Activated naive CD4-positive, alpha-beta T cell treated with anti-CD3 and anti-CD28 coated beads, Interleukin-2, amount 10 ng/mL, durations not matched to agents 7 days and 5 days (primary cell): ENCODE data around the gene KIF25.

ENCODE experiments used
- CTCF ChIA-PET: fragments of 350-600 bp; sonication (Branson Sonifier 250); formaldehyde crosslinking; loops from one replicate; lab custom pipeline; 2021; ENCODE audit warnings: antibody characterized with exemption; lab: Charles Lee
- DNase-seq: peaks from one replicate; pipeline ENCODE4 v3.0.0-alpha.2; 2020
- H3K27ac Mint-ChIP-seq: one replicate; pipeline ENCODE4 v1.8.0; 2021; ENCODE audit warnings: mild to moderate bottlenecking, moderate library complexity, mixed read lengths
- H3K27me3 Mint-ChIP-seq: one replicate; pipeline ENCODE4 v1.8.0; 2021; ENCODE audit warnings: mild to moderate bottlenecking, mixed read lengths
- H3K36me3 Mint-ChIP-seq: one replicate; pipeline ENCODE4 v1.8.0; 2021; ENCODE audit warnings: mixed read lengths
- H3K4me1 Mint-ChIP-seq: one replicate; pipeline ENCODE4 v1.8.0; 2021; ENCODE audit warnings: mixed read lengths
- H3K4me3 Mint-ChIP-seq: one replicate; pipeline ENCODE4 v1.8.0; 2021; ENCODE audit warnings: mild to moderate bottlenecking, moderate library complexity, mixed read lengths
- H3K9me3 Mint-ChIP-seq: one replicate; pipeline ENCODE4 v1.8.0; 2021; ENCODE audit warnings: mixed read lengths

The KIF25 gene

DNA sequence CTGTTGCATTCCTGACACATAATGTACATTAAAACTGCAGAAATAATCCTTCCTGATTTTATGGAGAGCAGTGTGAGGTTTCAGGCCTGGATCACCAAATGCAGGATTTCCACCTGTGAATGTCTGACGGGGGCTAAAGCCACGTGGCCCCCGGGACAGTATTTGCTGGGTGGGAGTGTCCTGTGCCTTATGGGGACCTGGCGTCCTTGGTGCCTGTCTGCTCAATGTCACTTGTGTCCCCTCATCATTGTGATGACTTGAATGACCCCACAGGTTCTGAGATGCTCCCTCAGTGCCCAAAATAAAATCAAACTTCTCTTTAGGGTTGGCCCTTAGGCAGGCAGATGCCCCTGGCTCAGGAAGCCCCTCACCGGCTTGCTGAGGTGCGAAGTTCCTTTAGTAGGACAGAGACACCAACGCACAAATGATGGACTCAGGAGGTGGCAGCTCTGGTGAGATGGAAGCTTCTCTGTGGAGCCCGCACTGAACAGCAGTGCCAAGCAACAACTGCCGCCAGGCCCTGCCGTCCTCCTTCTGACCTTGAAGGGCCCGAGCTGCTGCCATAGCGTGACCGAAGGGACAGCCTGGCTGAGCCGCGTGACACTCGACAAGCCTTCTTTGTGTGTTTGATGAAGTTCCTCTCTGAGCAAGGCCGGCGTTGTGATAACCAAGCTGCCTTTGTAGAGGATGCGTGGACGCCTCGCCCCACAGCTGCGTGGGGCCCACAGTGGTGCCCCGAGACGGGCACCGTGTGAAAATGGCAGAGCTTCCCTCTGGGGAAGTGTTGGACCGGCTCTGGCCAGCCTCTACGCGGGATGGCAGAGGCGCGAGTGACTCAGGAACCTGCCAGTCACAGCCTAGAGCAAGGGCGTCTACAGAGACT lies 50.6 kb downstream of the KIF25 start:
- Mint-ChIP-seq H3K4me3 (no peak overlapping the region), H3K9me3 (no peaks in the 10 kb centered on the region), H3K27me3 (no peaks in the 10 kb centered on the region), H3K27ac (no peak overlapping the region), H3K4me1 (no peaks in the 10 kb centered on the region), H3K36me3 (no peaks in the 10 kb centered on the region)
- CTCF ChIA-PET, result no interaction called here
- no peak for DNase-seq

DNA sequence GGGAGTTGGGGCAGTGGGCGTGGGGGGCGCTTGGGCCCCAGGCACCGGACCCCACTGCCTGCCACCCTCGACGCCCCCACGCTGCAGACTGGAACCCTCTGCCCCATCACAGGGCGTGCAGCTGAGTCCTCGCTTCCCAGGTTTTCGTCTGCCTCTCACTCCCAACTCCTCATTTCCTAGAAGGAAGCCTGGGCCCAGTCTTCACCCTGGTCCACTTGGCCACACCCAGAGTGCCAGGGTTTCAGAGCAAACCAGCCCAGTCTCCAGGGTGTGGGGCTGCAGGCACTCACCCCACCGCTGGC lies 51.2 kb downstream of the KIF25 start:
- CTCF ChIA-PET, result no interaction called here
- H3K36me3 Mint-ChIP-seq, result no peaks in the 10 kb centered on the region
- no peaks in the 10 kb centered on the region for H3K27me3 Mint-ChIP-seq
- no peaks in the 10 kb centered on the region for H3K4me1 Mint-ChIP-seq
- DNase-seq, result no peak
- H3K9me3 Mint-ChIP-seq, result no peaks in the 10 kb centered on the region
- H3K4me3 Mint-ChIP-seq, result no peak overlapping the region
- H3K27ac Mint-ChIP-seq, result no peak overlapping the region

DNA sequence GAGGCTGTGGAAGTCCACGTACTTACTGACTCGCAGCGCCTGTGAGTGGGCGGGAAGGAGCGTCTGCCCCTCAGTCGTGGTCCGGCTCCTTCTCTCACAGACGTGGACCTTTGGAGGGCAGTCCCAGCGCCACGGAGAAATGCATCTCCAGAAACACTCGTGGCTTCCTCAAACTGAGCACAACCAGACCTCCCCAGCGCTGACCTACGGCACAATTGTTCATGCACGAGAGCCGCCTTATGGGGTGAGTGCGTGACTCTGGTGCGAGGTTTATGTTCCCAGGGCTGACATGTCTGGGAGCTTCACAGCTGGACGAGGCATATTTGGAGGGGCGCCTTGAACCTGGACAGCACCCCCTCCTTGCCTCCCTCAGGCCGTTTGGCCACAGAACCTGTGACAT lies 51.8 kb downstream of the KIF25 start:
- Mint-ChIP-seq H3K4me1 (no peaks in the 10 kb centered on the region), H3K27me3 (no peaks in the 10 kb centered on the region), H3K4me3 (no peak overlapping the region), H3K27ac (no peak overlapping the region), H3K36me3 (no peaks in the 10 kb centered on the region), H3K9me3 (no peaks in the 10 kb centered on the region)
- no peak for DNase-seq
- CTCF ChIA-PET, result no interaction called here

DNA sequence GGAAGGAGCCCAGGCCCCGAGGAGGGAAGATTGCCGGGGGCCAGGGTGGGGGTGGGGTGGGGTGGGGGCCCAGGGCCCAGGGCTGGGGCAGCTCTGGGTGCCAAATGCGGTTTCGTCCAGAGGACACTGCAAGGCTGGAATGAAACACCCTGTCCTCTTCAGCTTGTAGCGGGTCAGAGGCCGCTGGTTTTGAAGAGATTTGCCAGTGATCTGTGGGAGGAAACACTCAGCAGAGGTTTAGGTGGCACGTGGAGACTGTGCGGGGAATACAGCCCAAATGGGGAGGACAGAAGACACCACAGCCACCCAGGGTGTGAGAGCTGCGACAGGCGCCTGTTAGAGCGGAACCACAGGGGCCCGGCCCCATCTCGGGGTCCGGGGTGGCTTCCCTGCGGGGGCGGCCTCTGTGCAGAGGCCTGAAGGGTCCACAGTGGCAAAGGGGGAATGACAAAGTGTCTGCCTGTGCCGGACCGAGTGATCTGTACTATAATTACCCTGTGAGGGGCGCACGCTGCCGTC lies 52.3 kb downstream of the KIF25 start:
- no peaks in the 10 kb centered on the region for H3K27me3 Mint-ChIP-seq
- CTCF ChIA-PET, result no interaction called here
- no peak overlapping the region for H3K27ac Mint-ChIP-seq
- H3K4me1 Mint-ChIP-seq, result no peaks in the 10 kb centered on the region
- no peaks in the 10 kb centered on the region for H3K9me3 Mint-ChIP-seq
- DNase-seq, result no peak
- H3K4me3 Mint-ChIP-seq, result no peak overlapping the region
- H3K36me3 Mint-ChIP-seq, result no peaks in the 10 kb centered on the region

DNA sequence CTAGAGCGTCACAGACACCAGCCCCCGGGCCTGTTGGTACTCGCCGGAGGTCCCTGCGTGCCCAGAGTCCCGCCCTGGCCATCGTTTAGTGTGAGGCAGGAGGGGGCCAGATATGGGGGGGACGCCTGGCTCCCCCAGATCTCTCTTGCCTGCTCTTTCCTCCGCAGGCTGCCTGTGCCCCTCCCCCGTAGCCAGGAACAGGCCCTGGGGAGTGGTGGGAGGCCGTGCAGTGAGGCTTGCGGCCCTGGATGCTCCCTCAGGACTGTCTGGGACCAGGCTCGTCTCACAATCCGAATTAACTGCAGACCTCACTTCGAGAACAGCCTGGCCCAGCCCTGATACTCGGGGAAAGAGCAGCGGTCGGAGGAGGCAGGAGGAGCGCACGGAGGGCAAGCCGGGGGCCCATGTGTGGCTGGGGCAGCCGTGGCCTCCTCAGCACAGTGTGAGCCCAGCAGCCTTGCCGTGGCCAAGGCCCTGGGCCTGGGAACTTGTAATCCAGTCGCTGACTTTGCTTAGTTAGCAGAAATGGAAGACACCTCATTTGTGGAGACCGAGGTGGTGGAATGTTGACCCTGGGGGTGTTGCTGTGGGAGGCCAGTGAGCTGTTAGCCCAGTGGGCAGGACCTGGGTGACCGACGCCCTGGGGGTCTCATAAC lies 52.9 kb downstream of the KIF25 start:
- Mint-ChIP-seq H3K36me3 (no peaks in the 10 kb centered on the region), H3K4me3 (no peak overlapping the region), H3K27me3 (no peaks in the 10 kb centered on the region), H3K4me1 (no peaks in the 10 kb centered on the region), H3K27ac (no peak overlapping the region), H3K9me3 (no peaks in the 10 kb centered on the region)
- no peak for DNase-seq
- CTCF ChIA-PET, result no interaction called here

DNA sequence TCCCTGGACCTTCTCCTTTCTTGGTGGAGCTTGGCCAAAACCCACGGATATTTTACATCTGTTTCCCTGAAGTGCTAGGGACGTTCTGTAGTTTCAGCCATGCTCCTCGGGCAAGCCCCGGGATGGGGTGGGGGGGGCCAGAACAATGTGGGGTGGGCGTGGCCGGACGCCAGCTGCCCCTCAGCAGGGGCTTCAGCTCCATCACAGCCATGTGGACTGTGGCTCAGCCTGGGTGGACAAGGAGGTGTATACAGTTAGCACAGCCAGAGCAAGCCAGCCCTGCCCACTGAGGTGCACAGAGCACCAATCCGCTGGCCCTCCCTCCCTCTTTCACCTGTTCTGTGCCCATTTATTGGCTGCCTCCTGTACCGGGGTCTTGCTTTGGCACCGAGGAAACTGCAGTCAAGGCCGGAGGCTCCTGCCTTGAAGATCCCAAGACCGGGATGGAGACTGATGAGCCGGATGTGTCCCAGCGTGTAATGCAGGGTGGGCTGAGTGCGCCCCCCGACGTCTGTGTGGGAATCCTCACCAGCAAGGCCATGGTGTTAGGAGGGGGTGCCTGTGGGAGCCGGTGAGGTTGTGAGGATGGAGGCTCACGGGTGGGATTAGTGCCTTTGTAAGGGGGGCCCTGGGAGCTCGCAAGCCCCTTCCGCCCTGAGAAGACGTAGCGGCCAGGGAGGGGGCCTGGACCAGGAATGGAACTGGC lies 53.6 kb downstream of the KIF25 start:
- H3K4me1 Mint-ChIP-seq, result no peaks in the 10 kb centered on the region
- H3K4me3 Mint-ChIP-seq, result no peak overlapping the region
- no peaks in the 10 kb centered on the region for H3K36me3 Mint-ChIP-seq
- no peak for DNase-seq
- no peaks in the 10 kb centered on the region for H3K27me3 Mint-ChIP-seq
- no peaks in the 10 kb centered on the region for H3K9me3 Mint-ChIP-seq
- H3K27ac Mint-ChIP-seq, result no peak overlapping the region
- CTCF ChIA-PET, result no interaction called here

DNA sequence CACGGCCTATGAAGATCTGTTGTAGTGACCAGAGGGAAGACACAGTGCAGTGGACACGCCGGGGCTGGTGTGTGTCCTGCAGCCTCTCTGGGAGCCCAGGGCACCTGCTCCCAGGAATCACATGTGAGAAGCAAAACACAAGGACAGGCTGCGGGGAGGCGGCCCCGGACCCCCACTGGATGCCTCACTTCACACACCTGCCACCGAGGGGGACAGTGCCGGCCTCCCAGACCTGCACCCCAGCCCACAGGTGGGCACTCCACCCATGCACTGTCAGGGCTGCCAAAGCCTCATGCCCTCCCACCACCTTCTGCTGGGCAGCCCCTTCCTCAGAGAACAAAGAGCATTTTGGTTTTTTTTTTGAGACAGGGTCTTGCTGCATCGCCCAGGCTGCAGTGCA lies 54.2 kb downstream of the KIF25 start:
- Mint-ChIP-seq H3K27ac (no peak overlapping the region), H3K4me3 (no peak overlapping the region), H3K36me3 (no peaks in the 10 kb centered on the region), H3K9me3 (no peaks in the 10 kb centered on the region), H3K27me3 (no peaks in the 10 kb centered on the region), H3K4me1 (no peaks in the 10 kb centered on the region)
- CTCF ChIA-PET, result no interaction called here
- peak; percentile 9 for DNase-seq

DNA sequence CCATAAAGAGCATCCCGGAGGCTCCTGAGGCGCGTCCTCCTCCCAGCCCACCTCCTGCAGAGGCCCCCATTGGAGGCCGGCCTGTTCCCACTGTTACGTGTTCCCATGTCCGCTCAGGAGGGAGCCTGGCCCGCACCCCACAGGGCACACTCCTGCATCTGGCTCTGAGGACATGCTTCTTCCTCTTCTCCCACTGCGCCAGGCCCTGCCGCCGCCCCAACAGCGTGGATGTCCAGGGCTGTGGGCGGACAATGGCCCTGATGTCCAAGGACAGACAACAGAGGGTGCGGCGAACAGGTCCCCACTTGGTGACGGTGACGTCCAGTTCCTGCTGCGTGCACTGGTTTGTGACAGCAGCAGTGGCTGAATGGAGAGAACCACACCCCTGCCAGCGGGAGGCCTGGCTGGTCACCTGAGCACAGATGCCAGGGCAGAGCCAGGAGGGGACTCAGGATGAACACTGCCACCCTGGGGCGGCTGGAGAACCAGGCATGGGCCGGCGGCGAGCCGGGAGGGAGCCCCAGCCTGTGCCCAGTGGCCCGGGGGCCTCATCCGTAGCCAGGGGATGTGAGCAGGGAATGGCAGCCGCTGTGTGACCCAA lies 54.9 kb downstream of the KIF25 start:
- H3K27ac Mint-ChIP-seq, result no peak overlapping the region
- H3K4me1 Mint-ChIP-seq, result no peaks in the 10 kb centered on the region
- no peaks in the 10 kb centered on the region for H3K9me3 Mint-ChIP-seq
- no peak overlapping the region for H3K4me3 Mint-ChIP-seq
- no peaks in the 10 kb centered on the region for H3K27me3 Mint-ChIP-seq
- CTCF ChIA-PET, result no interaction called here
- DNase-seq, result peak; percentile 11
- H3K36me3 Mint-ChIP-seq, result no peaks in the 10 kb centered on the region

DNA sequence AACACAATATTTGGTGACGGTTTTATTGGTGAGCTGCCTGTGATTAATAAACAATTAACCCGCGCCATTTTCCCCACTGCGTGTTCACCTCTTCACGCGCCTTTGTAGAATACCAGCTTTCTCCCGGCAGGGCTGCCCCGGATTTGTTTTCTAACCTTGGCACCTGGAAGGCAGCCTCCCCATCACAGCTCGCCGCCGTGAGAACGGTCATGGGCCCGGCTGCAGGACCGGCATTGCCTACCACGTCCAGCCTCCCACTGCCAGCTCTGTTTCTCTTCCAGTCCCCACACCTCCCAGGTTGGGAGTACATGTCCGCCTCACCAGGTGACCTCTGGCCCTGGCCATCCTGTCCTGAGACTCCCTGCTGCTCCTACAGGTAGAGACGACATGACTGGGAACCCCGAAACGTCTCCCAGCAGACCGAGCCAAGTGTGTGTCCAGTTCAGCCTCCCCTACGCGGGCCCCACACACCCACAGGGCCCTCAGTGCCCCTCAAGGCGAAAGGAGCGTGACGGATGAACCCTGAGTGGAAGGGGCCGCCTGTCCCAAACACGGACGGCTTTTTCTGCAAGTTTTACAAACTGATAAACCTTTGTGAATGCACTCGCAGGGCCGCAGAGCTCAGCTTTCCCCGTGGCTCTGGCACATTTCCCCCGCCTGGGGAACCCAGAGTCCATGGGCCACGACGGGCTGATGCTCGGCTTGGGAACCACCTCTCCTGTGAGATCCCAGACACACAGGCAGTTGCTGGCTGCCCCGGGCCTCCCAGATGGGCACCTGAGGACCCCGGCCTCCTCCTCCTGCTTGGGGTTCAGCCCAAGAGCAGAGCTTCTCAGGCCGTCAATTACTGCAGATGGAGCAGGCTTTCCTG lies 55.9 kb downstream of the KIF25 start:
- DNase-seq, result no peak
- no peaks in the 10 kb centered on the region for H3K27me3 Mint-ChIP-seq
- CTCF ChIA-PET, result no interaction called here
- no peaks in the 10 kb centered on the region for H3K9me3 Mint-ChIP-seq
- H3K27ac Mint-ChIP-seq, result no peak overlapping the region
- no peaks in the 10 kb centered on the region for H3K36me3 Mint-ChIP-seq
- no peaks in the 10 kb centered on the region for H3K4me1 Mint-ChIP-seq
- H3K4me3 Mint-ChIP-seq, result no peak overlapping the region

DNA sequence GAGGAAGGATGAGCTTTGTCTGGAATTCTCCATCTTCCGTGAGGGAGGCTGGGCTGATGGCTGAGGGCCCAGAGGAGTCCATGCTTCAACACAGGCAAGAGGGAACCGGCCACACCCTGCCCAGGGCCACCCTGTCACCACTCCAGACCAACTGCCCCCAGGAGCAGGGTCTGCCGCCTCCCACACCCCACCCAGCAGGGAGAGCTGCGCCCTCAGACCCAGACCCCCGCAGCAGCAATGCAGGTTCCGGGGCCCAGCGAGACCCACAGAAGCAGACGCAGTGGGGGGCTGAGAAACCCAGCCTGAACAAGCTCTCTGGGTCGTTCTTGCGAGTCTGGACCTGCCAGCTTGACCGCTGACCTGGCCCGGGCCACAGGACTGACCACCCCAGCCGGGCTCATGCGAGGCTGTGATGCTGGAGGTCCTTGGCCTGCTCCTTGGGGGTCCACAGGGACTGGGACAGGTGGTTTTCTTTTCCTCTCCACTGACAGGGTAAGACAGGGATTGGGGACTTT lies 56.5 kb downstream of the KIF25 start:
- no peaks in the 10 kb centered on the region for H3K27me3 Mint-ChIP-seq
- no peak overlapping the region for H3K4me3 Mint-ChIP-seq
- DNase-seq, result no peak
- CTCF ChIA-PET, result no interaction called here
- no peaks in the 10 kb centered on the region for H3K36me3 Mint-ChIP-seq
- H3K4me1 Mint-ChIP-seq, result no peaks in the 10 kb centered on the region
- H3K27ac Mint-ChIP-seq, result no peak overlapping the region
- no peaks in the 10 kb centered on the region for H3K9me3 Mint-ChIP-seq

DNA sequence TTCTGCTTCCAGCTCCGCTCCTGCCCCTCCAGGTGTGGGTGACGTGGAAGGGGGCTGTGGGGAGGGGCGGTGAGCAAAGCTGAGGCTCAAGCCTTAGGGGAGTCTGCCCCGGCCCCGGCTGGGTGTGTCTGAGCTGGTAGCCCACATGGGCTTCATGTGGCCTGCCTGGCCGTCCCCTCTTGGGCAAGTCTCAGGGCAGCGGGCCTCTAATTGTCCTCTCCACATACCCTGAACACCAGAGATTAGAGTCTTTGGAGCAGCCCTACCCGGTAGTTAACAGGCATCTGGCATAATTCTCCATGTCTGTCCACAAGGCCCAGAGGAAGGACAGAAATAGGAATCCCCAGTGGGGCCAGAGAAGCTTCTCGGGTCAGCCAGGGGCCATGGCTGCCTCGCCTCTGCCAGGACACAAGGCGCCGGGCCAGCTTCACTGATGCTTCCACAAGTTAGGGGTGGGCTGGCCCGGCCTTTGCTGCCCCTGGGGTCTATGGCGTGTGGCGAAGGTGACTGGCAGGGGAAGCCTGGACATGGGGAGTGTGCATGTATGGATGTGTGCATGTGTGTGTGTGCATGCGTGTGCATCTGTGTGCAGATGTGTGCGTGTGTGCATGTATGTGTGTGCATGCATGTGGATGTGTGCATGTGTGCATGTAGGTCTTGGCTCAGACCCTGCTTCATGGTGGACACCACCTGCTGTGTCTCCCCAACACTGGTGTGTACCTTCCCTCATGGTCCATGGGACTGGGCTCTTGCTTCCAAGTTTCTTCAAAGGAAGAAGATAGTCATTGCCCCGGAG lies 57.5 kb downstream of the KIF25 start:
- no peaks in the 10 kb centered on the region for H3K9me3 Mint-ChIP-seq
- H3K4me3 Mint-ChIP-seq, result no peak overlapping the region
- H3K4me1 Mint-ChIP-seq, result no peaks in the 10 kb centered on the region
- DNase-seq, result no peak
- no peaks in the 10 kb centered on the region for H3K27me3 Mint-ChIP-seq
- H3K36me3 Mint-ChIP-seq, result no peaks in the 10 kb centered on the region
- H3K27ac Mint-ChIP-seq, result no peak overlapping the region
- CTCF ChIA-PET, result no interaction called here

DNA sequence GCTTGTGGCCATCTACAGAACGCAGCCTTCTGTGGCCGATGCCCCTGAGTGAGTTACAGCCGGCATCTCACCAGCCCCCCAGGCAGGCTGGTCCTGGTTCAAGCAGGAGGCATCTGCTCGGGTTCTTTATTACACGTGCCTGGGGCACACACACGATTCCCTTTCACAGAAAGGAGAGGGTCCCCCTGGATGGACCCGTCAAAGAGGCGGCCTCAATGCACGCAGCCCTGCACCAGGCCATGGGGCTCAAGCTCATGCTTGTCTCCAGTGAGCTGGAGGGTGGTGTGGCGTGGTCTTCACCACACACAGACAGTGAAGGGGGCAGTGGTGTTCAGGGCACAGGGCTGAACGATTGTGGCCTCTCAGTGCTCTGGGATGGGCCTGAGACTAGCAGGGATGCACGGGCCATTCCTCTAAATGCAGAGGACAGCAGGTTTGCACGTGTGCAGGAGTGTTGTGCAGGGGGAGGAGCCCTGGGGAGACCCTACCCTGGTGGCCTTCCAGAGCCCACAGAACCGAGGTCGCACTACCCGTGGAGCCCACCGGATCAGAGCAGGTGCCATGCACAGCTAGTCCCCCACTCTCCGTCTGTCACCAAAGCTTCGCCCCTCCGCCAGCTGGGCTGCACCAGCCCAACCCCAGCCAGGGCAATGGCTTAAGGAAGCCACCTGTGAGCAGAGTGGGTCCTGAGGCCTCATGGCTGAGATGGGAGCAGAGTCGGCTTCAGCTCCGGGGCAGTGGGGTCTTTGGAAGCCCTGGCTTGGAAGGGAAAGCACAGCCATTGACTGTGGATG lies 58.4 kb downstream of the KIF25 start:
- Mint-ChIP-seq H3K27me3 (no peaks in the 10 kb centered on the region), H3K4me3 (no peak overlapping the region), H3K27ac (no peak overlapping the region), H3K4me1 (no peaks in the 10 kb centered on the region), H3K9me3 (no peaks in the 10 kb centered on the region), H3K36me3 (no peaks in the 10 kb centered on the region)
- CTCF ChIA-PET, result no interaction called here
- DNase-seq, result no peak
